Fibroblast of mammary gland (primary cell): ENCODE results near the gene CAMKMT.

Experiments
- DNase-seq: peaks from one replicate; pipeline ENCODE4 v3.0.0-alpha.2; 2010; ENCODE audit warnings: low read depth
- H3K4me3 ChIP-seq: 2 replicates; pipeline ENCODE4 v1.5.1; 2011; ENCODE audit warnings: low read depth, mild to moderate bottlenecking, low read length, moderate library complexity; ENCODE audit not compliant: control insufficient read depth
- TF ChIP-seq, protein P1 (sequence below): conservative IDR thresholded peaks from 2 replicates; pipeline ENCODE4 v1.5.1; 2011; ENCODE audit warnings: low read depth, low read length, inconsistent platforms; ENCODE audit not compliant: control insufficient read depth, insufficient read depth

Gene CAMKMT

DNA sequence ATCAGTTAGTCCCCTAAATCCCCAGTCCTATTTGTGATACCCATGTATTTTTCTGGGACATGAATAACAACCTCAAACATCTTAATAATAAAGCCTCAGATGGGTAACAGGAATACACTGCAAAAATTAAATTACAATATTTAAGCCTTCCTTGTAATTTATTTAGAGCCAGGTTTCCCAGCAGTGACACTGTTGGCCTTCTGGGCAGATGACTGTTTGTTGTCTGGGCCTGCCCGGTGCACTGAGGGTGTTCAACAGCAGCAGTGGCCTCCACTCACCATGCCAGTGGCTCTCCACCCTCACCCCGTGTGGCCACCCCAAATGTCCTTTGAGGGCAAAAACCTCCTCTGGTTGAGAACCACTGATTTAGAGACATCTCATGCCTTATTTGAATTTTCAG is 309.5 kb downstream of the CAMKMT start:
- no peak overlapping the region for H3K4me3 ChIP-seq
- DNase-seq = no peak
- TF ChIP-seq, protein P1, sequence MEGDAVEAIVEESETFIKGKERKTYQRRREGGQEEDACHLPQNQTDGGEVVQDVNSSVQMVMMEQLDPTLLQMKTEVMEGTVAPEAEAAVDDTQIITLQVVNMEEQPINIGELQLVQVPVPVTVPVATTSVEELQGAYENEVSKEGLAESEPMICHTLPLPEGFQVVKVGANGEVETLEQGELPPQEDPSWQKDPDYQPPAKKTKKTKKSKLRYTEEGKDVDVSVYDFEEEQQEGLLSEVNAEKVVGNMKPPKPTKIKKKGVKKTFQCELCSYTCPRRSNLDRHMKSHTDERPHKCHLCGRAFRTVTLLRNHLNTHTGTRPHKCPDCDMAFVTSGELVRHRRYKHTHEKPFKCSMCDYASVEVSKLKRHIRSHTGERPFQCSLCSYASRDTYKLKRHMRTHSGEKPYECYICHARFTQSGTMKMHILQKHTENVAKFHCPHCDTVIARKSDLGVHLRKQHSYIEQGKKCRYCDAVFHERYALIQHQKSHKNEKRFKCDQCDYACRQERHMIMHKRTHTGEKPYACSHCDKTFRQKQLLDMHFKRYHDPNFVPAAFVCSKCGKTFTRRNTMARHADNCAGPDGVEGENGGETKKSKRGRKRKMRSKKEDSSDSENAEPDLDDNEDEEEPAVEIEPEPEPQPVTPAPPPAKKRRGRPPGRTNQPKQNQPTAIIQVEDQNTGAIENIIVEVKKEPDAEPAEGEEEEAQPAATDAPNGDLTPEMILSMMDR = no peak

DNA sequence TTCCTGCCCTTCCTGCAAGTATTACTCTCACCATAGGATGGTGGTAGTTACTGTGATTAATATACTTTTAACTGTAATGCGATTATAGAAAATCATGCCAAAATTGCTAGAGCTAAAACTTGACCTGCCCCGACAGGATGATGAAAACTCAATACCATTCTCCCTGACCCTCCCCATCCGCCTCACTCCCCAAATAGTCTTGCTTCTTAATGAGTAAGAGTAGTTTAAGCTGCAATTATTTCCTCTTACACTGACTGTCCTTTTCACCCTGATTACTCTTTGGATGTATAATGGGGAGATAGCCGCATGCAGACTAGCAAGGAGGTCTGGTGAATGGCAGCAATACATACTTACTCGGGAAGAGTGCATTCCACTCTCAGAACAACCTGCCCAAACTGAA is 310.2 kb downstream of the CAMKMT start:
- DNase-seq = no peak
- H3K4me3 ChIP-seq = no peak overlapping the region
- TF ChIP-seq, protein P1 = no peak

DNA sequence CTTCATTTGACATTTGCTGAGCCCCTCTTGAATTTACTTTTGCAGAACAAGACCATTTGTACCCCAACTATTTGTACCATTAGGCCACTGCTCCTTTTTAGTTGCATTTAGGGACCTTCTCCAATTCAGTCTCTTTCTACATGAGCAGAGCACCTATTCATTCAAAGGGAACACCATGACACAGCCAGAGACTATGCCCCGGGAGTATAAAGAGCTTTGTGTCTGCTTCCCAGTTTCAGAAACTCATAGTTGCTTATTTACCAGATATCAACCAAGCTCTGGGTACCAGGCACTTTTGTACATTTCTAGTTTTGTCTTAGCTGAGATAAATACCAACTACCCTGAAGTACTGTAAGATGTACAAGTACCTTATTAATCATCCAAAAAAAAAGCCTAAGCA is 310.7 kb downstream of the CAMKMT start:
- H3K4me3 ChIP-seq = no peak overlapping the region
- TF ChIP-seq, protein P1 = no peak
- no peak for DNase-seq

DNA sequence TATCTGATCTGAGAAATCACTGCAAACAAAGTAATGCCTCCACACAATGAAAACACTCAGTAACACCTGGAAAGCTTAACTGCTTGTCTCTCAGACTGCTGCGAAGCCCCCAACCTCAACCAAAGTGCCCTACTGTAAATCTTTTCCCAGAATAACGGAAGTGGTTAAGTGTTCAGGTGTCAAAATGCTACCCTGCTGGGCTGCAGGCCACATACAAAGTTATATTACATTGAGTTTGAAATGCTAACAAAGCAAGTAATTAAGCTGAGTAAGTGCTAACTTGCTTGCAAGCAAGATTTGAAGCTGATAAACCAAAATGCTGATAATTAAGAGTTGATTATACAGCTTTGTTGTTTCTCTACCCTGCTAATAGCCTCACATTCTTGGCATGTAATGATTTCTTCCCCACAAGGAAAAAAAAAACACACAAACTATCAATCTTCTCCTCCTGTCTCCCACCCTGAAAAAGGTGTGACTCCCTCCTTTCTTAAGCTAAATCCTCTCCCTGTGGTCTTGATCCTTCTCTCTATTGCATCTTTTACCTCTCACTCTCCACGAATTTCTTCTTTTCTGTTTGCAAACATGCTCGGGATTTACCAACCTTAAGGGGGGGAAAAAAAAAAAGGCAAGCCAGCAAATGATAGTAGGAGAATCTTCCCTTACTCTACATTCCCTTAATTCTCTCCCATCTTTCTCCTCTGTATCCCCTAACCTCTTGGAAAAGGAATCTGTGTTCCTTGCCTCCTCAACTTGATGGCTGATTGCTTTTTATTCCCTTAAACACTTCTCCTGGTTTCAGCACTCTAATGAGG is 312.9 kb downstream of the CAMKMT start:
- TF ChIP-seq, protein P1 = no peak
- H3K4me3 ChIP-seq = no peak overlapping the region
- no peak for DNase-seq

DNA sequence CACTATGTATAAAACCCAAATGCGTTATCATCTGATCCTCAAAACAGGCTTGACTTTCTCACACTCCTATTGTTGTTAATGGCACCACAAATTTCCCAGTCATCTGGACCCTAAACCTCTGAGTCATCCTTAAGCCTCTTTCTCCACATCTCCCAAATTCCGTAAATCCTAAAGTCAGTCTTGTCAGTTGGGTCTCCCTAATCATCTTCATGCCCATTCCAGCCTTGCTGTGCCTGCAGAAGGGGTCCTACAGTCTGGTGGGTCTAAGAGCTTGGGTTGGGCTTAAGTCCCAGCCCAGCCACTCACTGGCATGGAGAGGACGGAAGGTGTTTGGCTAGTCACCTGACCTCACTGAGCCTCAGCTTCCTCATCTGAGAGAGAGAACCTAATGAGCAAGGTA is 314.6 kb downstream of the CAMKMT start:
- DNase-seq = no peak
- TF ChIP-seq, protein P1 = no peak
- H3K4me3 ChIP-seq = no peak overlapping the region

DNA sequence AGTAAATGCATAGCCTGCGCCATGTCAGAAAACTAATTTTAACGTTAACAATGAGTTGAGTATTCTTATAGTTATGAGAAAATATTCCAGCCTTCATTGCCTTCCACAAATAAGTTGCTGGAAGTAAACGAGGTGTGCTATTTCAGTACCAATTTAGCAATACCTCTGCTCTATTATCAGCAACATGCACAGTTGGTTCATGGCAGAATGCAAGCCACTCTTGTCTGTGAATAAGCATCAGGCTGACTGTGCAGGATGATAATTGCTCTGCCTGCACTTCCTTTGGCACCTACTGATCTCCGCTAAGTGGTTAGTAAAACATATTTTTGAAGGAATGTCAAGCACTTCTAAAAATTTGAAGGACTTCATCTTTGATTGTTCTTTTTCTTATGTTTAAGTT is 317.8 kb downstream of the CAMKMT start:
- H3K4me3 ChIP-seq = no peak overlapping the region
- no peak for DNase-seq
- TF ChIP-seq, protein P1 = no peak
